ENCODE results near the gene STK38. TPM values are rescaled to one million over a fixed set of nuclear protein-coding genes. Genes with fewer than 3 reads are reported as not detected.

The STK38 gene
- 31.9 TPM for total RNA-seq

DNA sequence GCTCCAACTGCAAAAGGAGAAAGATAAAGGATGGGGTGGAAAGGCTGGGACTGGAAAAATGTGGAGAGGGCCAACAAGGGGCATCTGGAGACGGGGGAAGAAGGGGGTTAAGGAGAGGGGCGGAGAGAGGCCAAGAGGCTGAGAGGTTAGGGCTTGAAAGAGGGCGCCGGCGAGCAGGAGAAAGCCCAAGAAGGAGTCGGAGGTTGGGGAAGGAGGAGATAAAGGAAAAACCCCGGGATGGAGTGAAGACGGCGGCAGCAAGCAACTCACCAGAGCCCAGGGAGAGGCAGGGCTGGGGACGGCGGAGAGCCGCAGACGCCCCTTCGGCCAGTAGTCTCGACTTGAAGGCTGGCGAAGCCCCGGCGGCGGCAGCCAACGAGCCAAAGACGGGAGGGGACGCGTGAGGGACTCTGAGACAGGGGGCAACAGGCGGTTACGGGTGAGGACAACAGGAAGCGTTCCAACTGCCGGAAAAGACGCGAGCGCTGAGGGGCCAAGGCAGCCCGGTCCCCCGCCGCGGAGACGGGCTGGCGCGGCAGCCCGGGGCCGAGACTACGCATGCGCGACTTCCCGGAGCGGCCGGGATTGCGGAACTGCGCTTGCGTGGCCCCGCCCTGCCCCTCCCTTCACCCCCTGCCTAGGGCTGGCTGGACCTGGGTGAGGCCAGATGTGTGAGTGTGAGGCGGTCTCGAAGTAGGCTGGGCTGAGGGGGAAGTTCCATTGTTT is at the start of gene STK38:
STK38 (minus strand) TSS at position 560 of the 726 bp plus-strand sequence. CDS start 7,277 bp downstream, outside the sequence.
- Histone ChIP-seq H3K27ac (peak within 1 kb of the TSS; percentile 99), H3K9me3 (no peaks in the 10 kb centered on the region), H3K4me3 (peak within 1 kb of the TSS; percentile 86 to 93), H3K4me1 (peaks cover 36% of the 10 kb centered on the region), H3K27me3 (no peaks in the 10 kb centered on the region), H3K36me3 (no peaks in the 10 kb centered on the region)
- peak; percentile 81 to 100 for TF ChIP-seq POLR2AphosphoS5 (IDR thresholded peaks at IDR 0.05; ENCODE audit: insufficient read depth in 1 of 2, low read depth in 1 of 2)
- TF ChIP-seq POLR2A (IDR thresholded peaks at IDR 0.05), result peak; percentile 90 to 98
- TF ChIP-seq, protein P1, sequence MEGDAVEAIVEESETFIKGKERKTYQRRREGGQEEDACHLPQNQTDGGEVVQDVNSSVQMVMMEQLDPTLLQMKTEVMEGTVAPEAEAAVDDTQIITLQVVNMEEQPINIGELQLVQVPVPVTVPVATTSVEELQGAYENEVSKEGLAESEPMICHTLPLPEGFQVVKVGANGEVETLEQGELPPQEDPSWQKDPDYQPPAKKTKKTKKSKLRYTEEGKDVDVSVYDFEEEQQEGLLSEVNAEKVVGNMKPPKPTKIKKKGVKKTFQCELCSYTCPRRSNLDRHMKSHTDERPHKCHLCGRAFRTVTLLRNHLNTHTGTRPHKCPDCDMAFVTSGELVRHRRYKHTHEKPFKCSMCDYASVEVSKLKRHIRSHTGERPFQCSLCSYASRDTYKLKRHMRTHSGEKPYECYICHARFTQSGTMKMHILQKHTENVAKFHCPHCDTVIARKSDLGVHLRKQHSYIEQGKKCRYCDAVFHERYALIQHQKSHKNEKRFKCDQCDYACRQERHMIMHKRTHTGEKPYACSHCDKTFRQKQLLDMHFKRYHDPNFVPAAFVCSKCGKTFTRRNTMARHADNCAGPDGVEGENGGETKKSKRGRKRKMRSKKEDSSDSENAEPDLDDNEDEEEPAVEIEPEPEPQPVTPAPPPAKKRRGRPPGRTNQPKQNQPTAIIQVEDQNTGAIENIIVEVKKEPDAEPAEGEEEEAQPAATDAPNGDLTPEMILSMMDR (IDR thresholded peaks at IDR 0.05), result no peak
- intact Hi-C loops (cut with DNase I), result loop anchor here (5.0 to 10.0 kb wide), 2 partner anchors 50 to 102 kb away; partner anchors contain the start of genes KCTD20 and PXT1
- DNase-seq (ENCODE audit: extremely low spot score in 2 of 2), result peak; percentile 95 to 97

DNA sequence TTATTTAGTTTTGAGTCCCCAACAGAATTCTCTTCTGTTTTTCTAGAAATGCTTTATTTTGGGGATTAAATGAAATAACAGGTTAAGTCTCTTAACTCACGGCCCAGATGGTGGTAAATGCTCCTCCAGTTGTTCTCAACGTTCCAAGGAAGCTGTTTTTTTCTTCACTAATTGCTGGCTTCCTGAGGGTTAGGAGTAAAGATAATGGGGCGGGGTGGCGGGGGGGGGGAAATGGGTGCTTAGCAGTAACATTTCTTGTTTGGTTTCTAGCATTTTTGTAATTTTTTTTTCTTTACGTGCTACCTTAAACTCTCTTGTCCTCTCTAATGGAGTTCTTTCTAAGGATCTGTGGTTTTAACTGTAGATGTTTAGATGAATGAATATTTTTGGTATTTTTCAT is 49.1 kb upstream of the STK38 start:
- peaks cover 0 to 46% of the 10 kb centered on the region in 2 donors for H3K36me3 ChIP-seq
- H3K4me3 ChIP-seq, result peak overlapping the region; percentile 51 to 72
- peaks cover 61% of the 10 kb centered on the region for H3K4me1 ChIP-seq
- peak overlapping the region; percentile 100 for H3K27ac ChIP-seq
- TF ChIP-seq POLR2AphosphoS5 (IDR thresholded peaks at IDR 0.05; ENCODE audit: insufficient read depth in 1 of 2, low read depth in 1 of 2), result no peak
- TF ChIP-seq POLR2A (IDR thresholded peaks at IDR 0.05), result no peak
- TF ChIP-seq, protein P1 (IDR thresholded peaks at IDR 0.05), result no peak
- intact Hi-C loops (cut with DNase I), result loop anchor here (5.0 to 10.0 kb wide), 2 partner anchors 49 to 172 kb away; partner anchors contain the start of gene STK38
- no peaks in the 10 kb centered on the region for H3K9me3 ChIP-seq
- no peak for DNase-seq (ENCODE audit: extremely low spot score in 2 of 2)
- H3K27me3 ChIP-seq, result no peaks in the 10 kb centered on the region

DNA sequence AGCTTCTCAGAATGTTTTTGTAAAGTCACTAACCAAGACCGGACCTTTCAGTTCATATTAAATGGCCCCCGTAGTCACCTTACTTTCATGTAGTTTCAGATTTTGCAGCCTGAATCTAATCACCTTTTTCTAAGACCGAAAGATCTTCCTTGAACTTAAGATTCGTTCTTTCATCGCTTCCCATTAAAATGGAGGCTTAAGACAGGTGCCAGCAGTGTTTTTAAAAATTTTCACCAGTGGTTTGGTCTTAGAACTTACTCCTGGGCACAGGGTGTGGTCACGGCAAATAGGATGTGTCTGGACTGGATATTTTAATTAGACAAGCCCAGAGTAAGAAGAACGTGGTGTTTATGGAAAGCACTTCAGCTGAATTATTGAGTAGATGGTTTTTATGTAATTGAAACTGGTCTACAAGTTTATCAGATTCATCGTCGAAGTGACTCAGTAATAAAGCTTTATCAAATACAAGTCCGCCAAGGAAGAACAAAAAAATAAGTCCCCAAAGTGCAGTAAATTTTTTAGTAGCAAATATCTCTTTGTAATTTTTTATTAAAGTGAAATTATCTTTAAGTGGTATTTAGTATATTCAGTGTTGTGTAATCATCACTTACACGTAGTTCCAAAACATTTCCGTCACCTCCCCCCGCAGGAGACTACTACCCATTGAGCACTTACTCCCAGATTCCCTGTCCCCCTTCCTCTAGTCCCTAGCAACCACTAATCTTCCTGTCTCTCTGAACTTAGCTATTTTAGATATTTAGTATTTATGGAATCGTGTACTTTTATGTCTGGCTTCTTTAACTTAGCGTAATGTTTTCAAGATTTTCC is 47.8 kb upstream of the STK38 start:
- intact Hi-C loops (cut with DNase I), result loop anchor here (5.0 to 10.0 kb wide), 2 partner anchors 48 to 170 kb away; partner anchors contain the start of gene STK38
- peaks cover 48% of the 10 kb centered on the region for H3K4me1 ChIP-seq
- TF ChIP-seq POLR2A (IDR thresholded peaks at IDR 0.05) (no peak), POLR2AphosphoS5 (IDR thresholded peaks at IDR 0.05; ENCODE audit: insufficient read depth in 1 of 2, low read depth in 1 of 2) (peak in 1 of 2 donors; percentile 62)

DNA sequence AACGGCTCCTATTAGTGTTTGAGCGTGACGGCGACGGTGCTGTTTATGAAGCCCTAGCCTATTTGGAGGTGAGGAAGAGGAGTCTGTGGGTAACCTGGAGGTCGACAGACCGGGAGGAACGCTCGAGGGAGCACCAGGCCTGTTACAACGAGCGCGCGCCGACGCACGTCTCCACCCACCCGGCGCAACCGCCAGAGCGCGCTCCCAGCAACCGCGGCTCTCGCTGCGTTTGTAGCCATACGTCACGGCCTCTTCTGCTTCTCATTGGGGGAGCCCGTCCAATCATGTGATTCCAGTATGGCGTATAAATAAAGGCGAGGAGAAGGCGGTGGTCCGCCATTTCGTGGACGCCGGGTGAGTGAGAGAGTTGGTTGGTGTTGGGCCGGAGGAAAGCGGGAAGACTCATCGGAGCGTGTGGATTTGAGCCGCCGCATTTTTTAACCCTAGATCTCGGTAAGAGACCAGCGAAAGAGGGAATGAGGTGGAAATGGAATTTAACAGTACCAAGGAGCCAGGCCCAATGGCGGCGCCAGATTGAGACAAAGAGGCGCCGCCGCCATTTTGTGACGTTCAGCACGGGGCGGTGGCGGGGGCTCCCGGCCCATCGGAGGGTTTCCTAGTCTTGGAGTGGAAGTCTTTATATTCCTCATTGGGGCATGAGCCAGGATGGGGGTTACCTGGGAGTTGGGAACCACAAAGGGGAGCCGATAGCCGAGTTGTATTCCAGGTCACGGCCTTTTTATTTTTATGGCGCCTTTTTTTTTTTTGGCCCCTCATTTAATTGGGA is 46.9 kb upstream of the STK38 start, which contains the start of gene SRSF3:
SRSF3 (plus strand) TSS at position 334 of the 787 bp plus-strand sequence. CDS start 2,401 bp downstream, outside the sequence.
- Histone ChIP-seq H3K27me3 (no peaks in the 10 kb centered on the region), H3K4me1 (peaks cover 40% of the 10 kb centered on the region), H3K36me3 (peaks cover 0 to 25% of the 10 kb centered on the region in 2 donors), H3K9me3 (no peaks in the 10 kb centered on the region), H3K27ac (peak within 1 kb of the TSS; percentile 100), H3K4me3 (peak within 1 kb of the TSS; percentile 51 to 72)
- peak; percentile 97 to 99 for DNase-seq (ENCODE audit: extremely low spot score in 2 of 2)
- intact Hi-C loops (cut with DNase I), result loop anchor here (10.0 kb wide), 1 partner anchor 169 kb away; no protein-coding TSS in a partner anchor
- peak; percentile 92 to 100 for TF ChIP-seq POLR2AphosphoS5 (IDR thresholded peaks at IDR 0.05; ENCODE audit: insufficient read depth in 1 of 2, low read depth in 1 of 2)
- peak; percentile 59 to 99 for TF ChIP-seq POLR2A (IDR thresholded peaks at IDR 0.05)
- TF ChIP-seq, protein P1 (IDR thresholded peaks at IDR 0.05), result peak in 2 of 3 experiments; percentile 40 to 51

More for the DNA sequence above, 47.8 kb upstream of the STK38 start:
- Histone ChIP-seq H3K36me3 (peaks cover 0 to 33% of the 10 kb centered on the region in 2 donors), H3K9me3 (no peaks in the 10 kb centered on the region), H3K27me3 (no peaks in the 10 kb centered on the region), H3K27ac (peak overlapping the region; percentile 100), H3K4me3 (peak overlapping the region; percentile 51 to 72)
- DNase-seq (ENCODE audit: extremely low spot score in 2 of 2), result no peak

Data from vagina (tissue), 2 donors.